ENCODE data around the gene NFKBIE. TPM values are rescaled to one million over a fixed set of nuclear protein-coding genes. Genes with fewer than 3 reads are reported as not detected.

NFKBIE gene
- total and polyA plus RNA-seq, 2 of the 13 experiments (the other 11 are each of a cell fraction or from before 2014, with no cell fraction given): 6.7 to 14.5 TPM

GRCh38 chr6:44223319-44224028 lies 41.9 kb downstream of the NFKBIE start, which contains the start of gene SLC29A1 (continued):
- TF ChIP-seq CAMTA2 (CRISPR knock-in tag; IDR thresholded peaks at IDR 0.05; ENCODE audit: borderline replicate concordance): no peak
- no peak for TF ChIP-seq ZNF784 (CRISPR knock-in tag; IDR thresholded peaks at IDR 0.05; ENCODE audit: borderline replicate concordance)
- TF ChIP-seq ZNF737 (CRISPR knock-in tag; IDR thresholded peaks at IDR 0.05; ENCODE audit: borderline replicate concordance): no peak
- no peak for TF ChIP-seq ZNF577 (CRISPR knock-in tag; IDR thresholded peaks at IDR 0.05; ENCODE audit: borderline replicate concordance, low read depth)
- no peak for TF ChIP-seq ZNF75D (CRISPR knock-in tag; IDR thresholded peaks at IDR 0.05; ENCODE audit: borderline replicate concordance)
- no peak for TF ChIP-seq ZSCAN9 (CRISPR knock-in tag; IDR thresholded peaks at IDR 0.05; ENCODE audit: borderline replicate concordance)
- no peak for TF ChIP-seq KDM3A (CRISPR knock-in tag; IDR thresholded peaks at IDR 0.05; ENCODE audit: low read depth)
- no peak for TF ChIP-seq MIXL1 (CRISPR knock-in tag; IDR thresholded peaks at IDR 0.05)
- 0 out of 2 replicates have a peak, but pooled peaks have one; percentile 49 for TF ChIP-seq BRD4 (CRISPR knock-in tag; IDR thresholded peaks at IDR 0.05)
- peak in 1 of 2 experiments; percentile 34; a peak in 1 of 4 replicates for TF ChIP-seq KLF16 (CRISPR knock-in tag; IDR thresholded peaks at IDR 0.05)
- TF ChIP-seq RELA (CRISPR knock-in tag; IDR thresholded peaks at IDR 0.05): 0 out of 2 replicates have a peak, but pooled peaks have one; percentile 40
- TF ChIP-seq SMC3 (IDR thresholded peaks at IDR 0.05; ENCODE audit: low read length): no peak
- TF ChIP-seq NKX3-1 (CRISPR knock-in tag; IDR thresholded peaks at IDR 0.05): peak; percentile 75; the same call in 1 of the 2 replicates
- no peak for TF ChIP-seq SIN3B (IDR thresholded peaks at IDR 0.05; ENCODE audit: low read length)
- no peak for TF ChIP-seq ZNF841 (CRISPR knock-in tag; IDR thresholded peaks at IDR 0.05; ENCODE audit: borderline replicate concordance)
- TF ChIP-seq PCBP2 (optimal IDR thresholded peaks at IDR 0.05; ENCODE audit: low read depth, low read length, poor library complexity, severe bottlenecking): no peak
- TF ChIP-seq FOXK2 (IDR thresholded peaks at IDR 0.05): no peak
- TF ChIP-seq ZNF790 (CRISPR knock-in tag; IDR thresholded peaks at IDR 0.05; ENCODE audit: borderline replicate concordance): no peak
- peak; percentile 61; the same call in 1 of the 2 replicates for TF ChIP-seq THAP11 (CRISPR knock-in tag; IDR thresholded peaks at IDR 0.05)
- no peak for TF ChIP-seq CENPX (CRISPR knock-in tag; IDR thresholded peaks at IDR 0.05)
- peak; percentile 56 for TF ChIP-seq CTCF (CRISPR knock-in tag; IDR thresholded peaks at IDR 0.05)
- 0 out of 2 replicates have a peak, but pooled peaks have one; percentile 21 for TF ChIP-seq NCOA2 (CRISPR knock-in tag; IDR thresholded peaks at IDR 0.05)
- peak; percentile 63; the same call in 1 of the 2 replicates for TF ChIP-seq E2F1 (CRISPR knock-in tag; IDR thresholded peaks at IDR 0.05)
- TF ChIP-seq NFE2L1 (CRISPR knock-in tag; IDR thresholded peaks at IDR 0.05; ENCODE audit: borderline replicate concordance): no peak

All from HepG2 (cell line).